Measurements from ENCODE around the gene TMEM143.
"Not testable (repeated sequence)": the region's sequence is repeated elsewhere in the genome, so short reads cannot be mapped to it uniquely, and the experiment has no call there.

TMEM143 gene

DNA sequence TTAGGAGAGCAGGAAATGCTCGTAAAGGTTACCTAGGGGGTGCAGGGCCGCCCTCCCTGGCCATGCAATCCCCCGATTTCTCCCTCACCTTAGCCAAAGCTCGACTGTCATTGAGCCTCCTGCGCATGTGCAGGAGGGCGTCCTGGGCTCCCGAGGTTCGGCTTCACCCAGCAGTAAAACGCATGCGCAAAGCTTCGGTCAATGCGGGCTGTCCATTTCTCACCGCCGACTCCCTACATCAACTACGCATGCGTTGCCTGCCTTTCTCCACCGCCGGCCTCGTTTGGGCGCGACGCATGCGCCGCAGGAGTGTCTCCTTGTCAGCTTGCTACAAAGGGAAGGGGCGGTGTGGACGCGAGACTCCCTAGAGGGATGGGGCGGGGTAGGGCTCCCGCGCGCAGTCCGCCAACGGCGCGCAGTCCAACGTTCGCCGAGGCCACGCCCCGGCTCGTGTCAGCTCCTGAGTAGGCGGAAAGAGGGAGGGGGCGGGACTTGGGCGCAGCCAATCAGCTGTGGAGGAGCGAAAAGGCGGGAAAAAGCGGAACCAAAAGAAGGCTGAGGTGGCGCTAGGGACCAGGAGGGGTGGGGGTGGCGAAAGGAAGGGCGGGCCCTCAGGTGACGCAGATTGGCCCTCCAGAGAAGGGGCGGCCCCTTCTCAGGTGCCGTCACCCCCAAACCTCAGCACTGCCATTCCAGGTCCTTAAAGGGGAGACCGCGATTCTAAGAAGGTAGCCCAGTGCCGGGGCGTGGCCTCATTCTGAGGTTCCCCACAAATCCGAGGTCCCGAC lies at the start of gene TMEM143, which contains the start of gene SYNGR4:
TSS of gene TMEM143 (minus strand) at position 131 of the 788 bp plus-strand sequence. CDS start at position 111, 20 bp downstream.
TSS of gene SYNGR4 (plus strand) at position 558 of the 788 bp plus-strand sequence. CDS start 1,476 bp downstream, outside the sequence.
- DNase-seq (ENCODE audit: low read depth in 1 of 2, low spot score in 1 of 2), result peak; percentile 92 to 97

DNA sequence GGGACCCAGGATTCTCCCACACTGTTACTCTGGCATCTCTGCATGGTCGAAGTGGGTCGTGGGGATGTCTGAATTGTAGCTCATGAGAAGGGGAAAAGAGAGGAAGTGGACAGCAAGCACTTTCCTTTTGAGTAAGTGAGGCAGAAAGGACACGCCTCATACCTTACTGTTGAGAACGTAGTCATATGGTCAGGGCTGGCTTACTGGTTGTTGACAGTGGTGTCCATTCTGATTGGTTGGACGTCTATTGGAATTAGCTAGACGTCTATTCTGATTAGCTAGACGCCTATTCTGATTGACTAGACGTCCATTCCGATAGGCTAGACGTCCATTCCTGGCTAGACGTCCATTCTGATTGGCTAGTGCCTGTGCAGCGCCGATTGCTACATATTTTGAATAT lies 42.1 kb upstream of the TMEM143 start:
- no peak for DNase-seq (ENCODE audit: low read depth in 1 of 2, low spot score in 1 of 2)

DNA sequence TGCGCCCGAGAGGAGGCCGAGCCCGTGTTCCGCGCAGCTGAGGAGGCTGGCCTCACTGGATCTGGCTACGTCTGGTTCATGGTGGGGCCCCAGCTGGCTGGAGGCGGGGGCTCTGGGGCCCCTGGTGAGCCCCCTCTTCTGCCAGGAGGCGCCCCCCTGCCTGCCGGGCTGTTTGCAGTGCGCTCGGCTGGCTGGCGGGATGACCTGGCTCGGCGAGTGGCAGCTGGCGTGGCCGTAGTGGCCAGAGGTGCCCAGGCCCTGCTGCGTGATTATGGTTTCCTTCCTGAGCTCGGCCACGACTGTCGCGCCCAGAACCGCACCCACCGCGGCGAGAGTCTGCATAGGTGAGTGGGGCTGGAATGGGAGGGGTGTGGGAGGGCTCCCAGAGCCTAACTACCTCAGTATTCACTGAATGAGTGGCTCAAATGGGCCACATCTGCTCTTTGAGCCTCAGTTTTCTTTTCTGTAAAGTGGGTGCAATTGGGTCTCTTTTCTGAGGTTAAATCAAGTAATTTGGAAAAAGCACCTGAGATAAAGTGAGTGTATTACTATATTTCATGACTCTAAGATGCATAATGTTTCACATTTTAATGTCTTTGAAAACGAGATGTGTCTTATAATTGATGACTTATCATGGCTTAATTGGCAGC lies 41.4 kb upstream of the TMEM143 start:
- no peak for DNase-seq (ENCODE audit: low read depth in 1 of 2, low spot score in 1 of 2)

DNA sequence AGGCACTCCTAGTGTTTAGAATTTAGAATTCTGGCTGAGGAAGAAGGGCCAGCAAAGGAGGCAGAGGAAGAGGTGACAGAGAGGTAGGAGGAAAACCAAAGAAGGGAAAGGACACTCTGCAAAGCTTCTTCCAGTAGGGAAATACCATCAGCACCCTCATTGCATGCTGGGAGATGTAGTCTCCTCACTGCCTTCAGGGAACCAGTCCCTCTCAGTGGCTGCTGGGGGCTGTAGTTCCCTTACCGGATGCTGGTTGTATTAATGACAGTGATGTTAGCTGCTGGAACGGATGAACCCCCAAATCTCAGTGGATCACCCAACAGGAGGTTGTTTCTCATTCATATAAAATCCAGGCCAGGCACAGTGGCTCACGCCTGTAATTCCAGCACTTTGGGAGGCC lies 39.9 kb upstream of the TMEM143 start:
- no peak for DNase-seq (ENCODE audit: low read depth in 1 of 2, low spot score in 1 of 2)

DNA sequence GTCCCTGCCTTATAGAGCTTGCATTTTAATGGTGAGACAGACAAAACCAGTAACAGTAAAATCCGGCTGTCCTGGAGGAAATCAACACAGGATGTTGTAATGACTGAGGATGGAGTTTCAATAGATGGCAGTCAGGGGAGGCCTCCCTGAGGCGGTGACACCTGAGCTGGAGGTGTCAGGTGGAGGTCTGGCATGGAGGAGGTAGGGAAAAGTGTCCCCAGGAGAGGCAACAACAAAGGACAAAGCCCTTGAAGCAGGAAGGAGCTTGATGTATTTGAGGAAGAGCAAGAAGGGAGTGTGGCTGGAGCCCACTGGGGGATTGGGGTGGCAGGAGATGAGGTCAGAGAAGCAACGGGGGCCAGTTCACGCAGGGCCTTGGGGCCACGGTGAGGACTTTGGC lies 37.5 kb upstream of the TMEM143 start:
- DNase-seq (ENCODE audit: low read depth in 1 of 2, low spot score in 1 of 2), result no peak

DNA sequence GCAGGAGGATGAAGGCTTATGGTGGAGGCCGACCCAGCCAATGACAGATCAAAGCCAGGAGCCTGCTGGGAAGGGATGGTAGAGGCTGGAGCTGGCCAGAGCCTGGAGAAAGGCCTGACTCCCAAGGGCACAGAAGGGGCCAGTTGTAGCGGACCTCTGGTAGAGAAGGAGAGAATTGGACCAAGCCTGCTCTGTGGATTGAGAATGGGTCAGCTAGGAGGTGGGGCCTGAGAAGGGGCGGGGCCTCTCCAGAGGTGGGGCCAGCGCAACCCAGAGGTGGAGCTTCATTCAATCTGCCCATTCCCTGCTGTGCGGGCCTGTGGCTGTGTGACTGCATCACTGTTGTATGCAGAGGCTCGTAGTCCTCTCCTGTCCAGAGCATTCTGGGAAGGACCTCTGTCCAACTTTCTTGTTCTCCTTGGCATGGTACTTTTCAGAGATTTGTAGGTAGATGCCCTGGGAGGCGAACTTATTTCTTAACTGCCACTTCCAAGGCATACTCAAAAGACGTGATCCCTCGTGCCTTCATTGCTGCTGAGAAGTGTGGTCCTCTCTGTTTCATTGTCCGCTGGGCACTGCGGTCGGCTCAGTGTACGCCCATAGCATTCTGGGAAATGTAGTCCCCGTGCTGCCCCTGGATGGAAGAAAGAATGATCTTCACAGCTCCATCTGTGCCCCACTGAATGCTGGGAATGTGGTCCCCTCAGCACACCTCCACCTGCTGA lies 36.4 kb upstream of the TMEM143 start:
- peak in 1 of 2 donors; percentile 22 for DNase-seq (ENCODE audit: low read depth in 1 of 2, low spot score in 1 of 2)

DNA sequence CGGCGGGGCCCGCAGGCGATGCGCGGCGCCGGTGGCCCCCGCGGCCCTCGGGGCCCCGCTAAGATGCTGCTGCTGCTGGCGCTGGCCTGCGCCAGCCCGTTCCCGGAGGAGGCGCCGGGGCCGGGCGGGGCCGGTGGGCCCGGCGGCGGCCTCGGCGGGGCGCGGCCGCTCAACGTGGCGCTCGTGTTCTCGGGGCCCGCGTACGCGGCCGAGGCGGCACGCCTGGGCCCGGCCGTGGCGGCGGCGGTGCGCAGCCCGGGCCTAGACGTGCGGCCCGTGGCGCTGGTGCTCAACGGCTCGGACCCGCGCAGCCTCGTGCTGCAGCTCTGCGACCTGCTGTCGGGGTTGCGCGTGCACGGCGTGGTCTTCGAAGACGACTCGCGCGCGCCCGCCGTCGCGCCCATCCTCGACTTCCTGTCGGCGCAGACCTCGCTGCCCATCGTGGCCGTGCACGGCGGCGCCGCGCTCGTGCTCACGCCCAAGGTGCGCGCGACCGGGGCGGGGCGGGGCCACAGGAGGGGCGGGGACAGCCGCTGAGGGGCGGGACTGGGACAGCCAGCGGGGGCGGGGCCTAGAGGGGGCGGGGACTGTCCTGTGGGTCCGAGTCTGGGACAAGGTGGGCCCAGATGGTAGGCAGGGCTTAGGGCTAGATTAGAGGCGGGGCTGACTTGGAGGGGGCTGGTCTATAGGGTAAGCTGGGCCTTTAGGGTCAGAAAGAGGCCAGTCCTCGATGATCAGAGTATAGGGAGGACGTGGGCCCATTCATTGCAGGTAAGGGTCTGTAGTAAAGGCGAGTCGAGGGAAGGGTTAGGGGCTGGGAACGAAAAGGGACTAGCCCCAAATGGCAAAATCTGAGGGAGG lies 34.9 kb upstream of the TMEM143 start:
- peak; percentile 74 to 80 for DNase-seq (ENCODE audit: low read depth in 1 of 2, low spot score in 1 of 2)

DNA sequence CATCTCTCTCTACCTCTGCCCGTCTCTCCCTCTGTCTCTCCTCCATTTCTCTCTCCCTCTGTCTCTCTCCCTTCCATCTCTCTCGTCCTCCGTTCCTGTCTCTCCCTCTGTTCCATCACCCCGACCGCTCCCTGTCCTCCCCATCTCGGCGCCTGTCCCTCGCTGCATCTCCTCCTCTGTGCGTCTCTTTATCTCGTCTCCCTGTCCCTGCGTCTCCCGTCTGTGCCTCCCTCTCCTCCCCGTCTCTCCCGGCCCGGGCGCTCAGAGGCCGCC lies 34.3 kb upstream of the TMEM143 start:
- no peak for DNase-seq (ENCODE audit: low read depth in 1 of 2, low spot score in 1 of 2)

DNA sequence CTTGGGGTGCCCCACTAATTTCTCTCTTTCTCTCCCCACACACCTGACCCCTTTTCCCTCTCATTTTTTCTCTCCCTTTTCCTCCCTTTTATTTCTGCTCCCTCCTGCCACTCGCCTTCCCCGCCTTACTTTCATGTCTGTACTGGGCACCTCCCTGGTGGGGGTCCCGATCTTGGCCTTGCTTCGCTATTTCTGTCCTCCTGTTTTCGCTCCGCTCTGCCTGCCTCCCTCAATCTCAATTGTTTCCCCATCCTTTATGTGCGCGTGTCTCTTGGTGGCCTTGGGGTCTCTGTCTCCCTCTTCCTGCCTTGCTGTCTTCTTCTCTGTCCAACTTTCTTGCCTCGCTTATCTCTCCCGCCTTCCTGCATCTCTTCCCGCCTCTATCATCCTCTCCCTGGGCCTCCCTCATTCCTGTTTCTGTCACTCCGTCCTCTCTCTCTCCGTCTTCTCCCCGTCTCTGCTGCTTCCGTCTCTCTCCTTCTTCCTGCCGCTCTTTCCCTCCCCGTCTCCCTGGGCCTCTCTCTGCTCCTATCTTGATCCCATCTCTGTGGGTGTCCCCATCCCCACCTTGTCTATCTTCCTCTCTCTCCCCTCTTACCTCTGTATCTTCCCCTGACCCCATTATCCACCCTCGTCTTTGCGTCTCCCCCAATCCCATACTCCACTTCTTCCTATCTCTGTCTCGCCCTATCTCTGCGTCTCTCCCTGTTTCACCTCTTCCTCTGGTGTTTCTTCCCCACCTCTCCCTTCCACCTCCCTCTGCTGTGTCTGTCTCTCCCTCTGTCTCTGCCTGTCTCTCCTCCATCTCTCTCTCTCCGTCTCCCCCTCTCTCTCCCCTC lies 33.7 kb upstream of the TMEM143 start:
- no peak for DNase-seq (ENCODE audit: low read depth in 1 of 2, low spot score in 1 of 2)

DNA sequence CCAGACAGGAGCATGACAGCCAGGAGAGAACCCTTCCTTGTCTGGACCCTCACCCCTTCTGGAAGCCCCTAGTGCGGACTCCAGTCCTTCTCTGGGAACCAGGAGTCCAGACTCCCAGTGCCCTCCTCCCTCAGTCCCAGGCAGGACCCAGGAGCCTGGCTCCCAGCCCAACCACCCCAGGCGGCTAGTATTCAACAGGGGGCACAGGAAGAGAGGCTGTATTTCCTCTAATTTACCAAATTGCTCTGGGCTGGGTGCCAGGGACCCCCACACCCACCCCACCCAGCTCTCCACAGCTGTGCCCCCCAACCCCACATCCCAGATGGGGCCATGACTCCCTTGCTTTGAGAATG lies 33.1 kb upstream of the TMEM143 start:
- DNase-seq (ENCODE audit: low read depth in 1 of 2, low spot score in 1 of 2), result no peak

DNA sequence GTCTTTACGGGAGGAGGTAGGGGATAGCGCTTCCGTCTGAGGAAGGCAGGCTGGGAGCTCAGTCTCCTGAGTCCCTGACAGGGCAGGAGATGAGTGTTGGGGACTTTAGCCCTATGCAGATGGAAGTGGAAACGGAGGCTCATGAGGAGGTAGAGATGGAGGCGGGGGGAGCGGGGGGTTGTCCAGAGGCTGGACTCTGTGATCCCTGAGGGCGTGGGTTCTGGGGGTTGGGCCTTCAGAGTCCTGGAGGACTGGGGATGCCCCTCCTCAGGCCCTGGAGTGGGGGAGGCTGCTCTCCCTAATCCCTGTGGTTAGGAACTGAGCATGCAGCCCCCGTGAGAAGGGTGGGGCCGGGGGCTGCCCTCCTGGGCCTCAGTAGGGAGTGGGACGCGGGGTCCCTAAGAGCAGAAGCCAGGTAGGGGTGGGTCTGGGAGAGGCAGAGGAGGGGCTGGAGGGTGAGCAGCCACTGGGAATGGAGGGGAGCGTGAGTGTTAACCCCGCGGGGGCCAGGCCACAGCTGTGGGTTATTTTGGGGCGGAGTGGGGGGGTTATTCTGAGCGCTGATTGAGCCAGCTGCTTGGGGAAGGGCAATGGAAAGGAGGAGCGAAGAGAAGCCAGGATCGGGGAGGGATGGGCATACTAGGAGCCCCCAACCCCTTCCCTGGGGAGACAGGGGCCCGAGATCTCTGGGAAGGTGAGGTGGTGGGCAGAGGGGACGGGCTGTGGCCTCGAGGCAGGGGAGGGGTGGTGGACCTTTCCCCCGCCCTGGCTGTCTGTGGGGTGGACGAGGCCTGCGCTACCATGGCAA lies 32.5 kb upstream of the TMEM143 start:
- no peak for DNase-seq (ENCODE audit: low read depth in 1 of 2, low spot score in 1 of 2)

DNA sequence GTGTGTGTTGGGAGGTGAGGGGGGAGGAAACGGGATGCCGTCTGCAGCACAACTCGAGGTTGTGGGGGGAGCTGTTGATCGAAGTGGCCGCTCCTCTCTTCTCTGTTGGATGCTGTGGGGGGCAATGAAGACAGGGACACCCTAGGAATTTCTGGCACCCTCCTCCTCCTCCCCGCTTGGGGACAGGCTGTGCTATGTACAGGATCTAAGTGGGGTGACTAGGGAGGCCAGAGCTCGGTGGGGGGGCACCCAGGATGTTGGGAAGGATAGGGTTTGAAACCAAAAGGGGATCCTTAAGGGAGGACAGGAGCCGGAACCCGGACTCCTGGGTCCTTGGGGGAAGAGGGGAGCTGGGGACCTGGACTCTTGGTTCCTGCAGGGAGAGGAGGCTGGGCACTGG lies 31.8 kb upstream of the TMEM143 start:
- no peak for DNase-seq (ENCODE audit: low read depth in 1 of 2, low spot score in 1 of 2)

DNA sequence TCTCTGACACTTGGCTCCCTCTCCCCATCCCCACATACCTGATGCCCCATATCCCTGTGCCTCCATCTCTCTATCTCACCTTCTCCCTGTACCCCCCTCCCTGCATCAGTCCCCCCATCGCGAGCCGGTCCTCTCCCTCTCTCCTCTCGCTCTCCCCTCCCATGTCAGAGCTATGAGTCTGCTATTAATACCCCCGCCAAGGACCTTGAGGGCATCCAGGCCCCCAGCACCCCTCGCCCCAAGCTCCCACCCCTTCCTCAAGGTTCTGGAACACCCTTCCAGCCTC lies 31.4 kb upstream of the TMEM143 start:
- DNase-seq (ENCODE audit: low read depth in 1 of 2, low spot score in 1 of 2), result no peak

DNA sequence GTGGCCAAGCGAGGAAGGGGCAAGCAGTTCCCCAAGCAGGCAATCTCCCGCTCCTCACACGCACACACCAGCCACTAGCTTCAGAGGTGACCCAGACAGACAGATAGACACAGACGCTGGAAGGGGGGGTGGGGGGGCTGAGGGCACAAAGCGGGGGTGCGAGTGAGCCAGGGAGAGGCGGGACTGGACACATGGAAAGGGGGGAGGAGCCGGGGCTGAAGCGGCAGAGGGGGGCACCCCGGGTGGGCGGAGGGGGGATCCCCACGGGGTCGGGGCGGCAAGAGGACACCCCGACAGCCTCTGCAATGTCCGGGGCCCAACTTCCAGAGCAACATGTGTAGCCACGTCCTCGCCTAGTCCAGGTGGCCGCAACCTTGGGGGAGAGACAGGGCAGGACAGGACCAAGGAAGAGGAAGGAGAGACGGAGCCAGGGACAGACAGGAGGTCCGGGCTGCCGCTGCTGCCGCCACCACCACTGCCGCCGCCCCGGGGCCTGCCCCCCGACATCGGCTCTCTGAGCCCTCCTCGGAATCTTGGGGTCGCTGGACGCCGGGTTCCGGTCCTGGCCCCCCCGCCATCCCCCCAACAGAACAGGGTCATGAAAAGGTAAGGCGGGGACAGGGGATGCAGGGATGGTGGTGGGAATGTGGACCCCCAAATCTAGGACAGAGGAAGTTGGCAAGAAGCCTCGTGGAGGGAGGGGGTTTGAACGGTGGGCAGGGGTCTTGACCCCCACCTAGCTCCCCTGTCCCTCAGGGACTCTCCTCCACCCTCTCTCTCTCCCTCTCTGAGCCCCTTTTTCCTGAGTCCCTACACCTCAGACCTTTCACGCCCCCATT lies 30.8 kb upstream of the TMEM143 start:
- DNase-seq (ENCODE audit: low read depth in 1 of 2, low spot score in 1 of 2), result no peak

DNA sequence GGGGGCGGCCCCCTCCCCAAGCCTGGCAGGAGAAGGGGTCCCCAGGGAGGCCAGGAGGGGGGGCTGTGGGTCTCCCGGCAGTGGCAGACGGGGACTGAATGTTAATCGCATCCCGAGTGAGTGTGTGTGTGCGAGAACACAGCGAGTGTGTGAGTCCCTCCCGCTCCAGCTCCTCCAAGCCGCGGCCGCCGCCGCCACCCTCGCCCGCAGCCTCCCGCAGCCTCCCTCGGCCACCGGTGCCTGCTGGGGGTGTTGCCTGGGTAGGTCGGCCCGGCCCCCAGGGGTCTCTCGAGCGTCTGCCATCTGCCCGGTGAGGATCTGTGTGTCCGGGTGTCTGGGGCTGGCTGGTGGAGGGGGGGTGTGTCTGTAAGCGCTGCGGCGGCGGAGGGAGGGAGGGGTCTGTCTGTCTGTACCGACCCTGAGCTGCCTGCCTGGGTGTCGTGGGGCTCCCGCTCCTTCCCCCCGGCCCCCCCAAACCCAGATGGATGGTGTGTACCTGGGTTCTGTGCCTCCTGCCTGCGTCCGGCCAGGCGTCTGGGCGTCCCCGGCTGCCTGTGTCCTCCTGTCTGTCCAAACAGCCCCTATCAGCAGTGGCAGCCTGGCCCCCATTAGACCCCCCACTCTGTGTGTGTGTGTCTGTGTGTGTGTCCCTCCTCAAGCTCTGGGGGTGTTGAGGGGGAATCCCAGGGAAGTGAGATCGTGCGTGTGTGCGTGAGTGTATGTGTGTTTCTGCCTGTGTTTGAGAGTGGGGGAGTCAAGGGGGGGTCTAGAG lies 30.0 kb upstream of the TMEM143 start, which contains the start of gene GRIN2D:
TSS of gene GRIN2D (plus strand) at position 110 of the 772 bp plus-strand sequence. CDS start 4,725 bp downstream, outside the sequence.
- DNase-seq (ENCODE audit: low read depth in 1 of 2, low spot score in 1 of 2), result no peak

DNA sequence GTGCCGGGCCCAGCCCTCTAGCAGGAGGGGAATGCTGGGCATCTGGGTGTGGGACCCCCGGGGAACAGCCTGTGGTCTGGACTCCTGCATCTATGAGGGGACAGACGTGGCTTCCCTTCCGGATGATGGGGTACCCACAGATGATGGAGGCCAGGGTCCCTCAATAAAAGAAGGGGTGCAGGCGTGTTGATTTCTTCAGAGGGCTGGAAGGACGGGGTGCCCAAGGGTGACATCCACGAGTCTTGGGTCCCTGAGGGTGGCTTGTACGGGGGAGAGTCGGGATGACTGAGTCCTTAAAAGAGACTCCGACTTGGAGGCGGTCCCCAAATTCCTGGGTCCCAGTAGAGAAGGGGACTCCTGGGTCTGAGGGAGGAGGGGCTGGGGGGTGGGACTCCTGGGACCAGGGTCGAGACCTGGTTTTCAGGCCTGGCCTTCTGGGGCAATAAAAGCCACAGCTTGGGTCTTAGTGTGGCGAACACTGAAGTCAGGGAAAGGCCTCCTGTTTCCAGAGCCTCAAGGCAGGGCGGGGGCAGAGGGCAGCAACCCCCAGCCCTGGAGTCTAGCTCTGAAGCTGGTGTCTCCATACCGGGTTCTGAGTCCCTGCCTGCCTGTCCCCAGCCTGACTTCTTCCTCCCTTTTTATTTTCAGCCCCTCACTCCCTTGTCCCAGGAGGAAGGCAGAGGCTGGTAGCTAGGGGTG lies 29.3 kb upstream of the TMEM143 start:
- no peak for DNase-seq (ENCODE audit: low read depth in 1 of 2, low spot score in 1 of 2)

DNA sequence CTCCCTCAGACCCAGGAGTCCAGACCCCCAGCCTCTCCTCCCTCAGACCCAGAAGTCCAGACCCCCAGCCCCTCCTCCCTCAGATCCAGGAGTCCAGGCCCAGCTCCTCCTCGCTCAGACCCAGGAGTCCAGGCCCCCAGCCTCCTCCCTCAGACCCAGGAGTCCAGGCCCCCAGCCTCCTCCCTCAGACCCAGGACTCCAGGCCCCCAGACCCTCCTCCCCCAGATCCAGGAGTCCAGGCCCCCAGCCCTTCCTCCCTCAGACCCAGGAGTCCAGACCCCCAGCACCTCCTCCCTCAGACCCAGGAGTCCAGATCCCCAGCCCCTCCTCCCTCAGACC lies 28.2 kb upstream of the TMEM143 start:
- DNase-seq (ENCODE audit: low read depth in 1 of 2, low spot score in 1 of 2), result not testable (repeated sequence)
